ENCODE measurements around the gene LORICRIN.

LORICRIN gene

DNA sequence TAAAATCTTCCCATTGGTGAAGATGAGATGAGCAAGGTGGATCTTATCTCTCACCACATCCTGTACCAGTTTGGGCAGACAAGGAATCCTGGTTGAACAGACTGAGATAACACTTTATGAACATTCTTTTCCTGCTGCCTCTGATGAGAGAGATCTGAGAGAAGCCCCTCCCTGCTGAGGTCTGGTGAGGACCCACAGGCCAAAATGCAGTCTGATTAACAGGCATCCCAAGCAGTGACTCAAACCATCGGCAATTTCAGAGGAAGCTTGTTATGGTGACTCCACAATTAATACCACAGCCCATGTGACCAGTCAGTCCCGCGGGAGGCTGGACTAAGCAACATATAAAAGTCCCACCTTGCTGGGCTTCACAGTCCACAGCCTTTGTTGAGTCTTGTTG, 42.3 kb upstream of the LORICRIN start, which contains the start of gene PRR9:
Gene PRR9, plus strand, starts transcription at position 373 of the 400 bp plus-strand sequence. CDS start 561 bp downstream, outside the sequence.
- TF ChIP-seq EGR1 (IDR thresholded peaks at IDR 0.05) (no peak), ZBTB7A (IDR thresholded peaks at IDR 0.05; ENCODE audit: low read depth) (no peak)

GRCh38 chr1:153217744-153218416, 41.6 kb upstream of the LORICRIN start:
- TF ChIP-seq, protein P1, sequence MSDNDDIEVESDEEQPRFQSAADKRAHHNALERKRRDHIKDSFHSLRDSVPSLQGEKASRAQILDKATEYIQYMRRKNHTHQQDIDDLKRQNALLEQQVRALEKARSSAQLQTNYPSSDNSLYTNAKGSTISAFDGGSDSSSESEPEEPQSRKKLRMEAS (IDR thresholded peaks at IDR 0.05): no peak
- TF ChIP-seq TCF12 (IDR thresholded peaks at IDR 0.05; ENCODE audit: low read depth): no peak
- no peak for TF ChIP-seq YY1 (IDR thresholded peaks at IDR 0.05; ENCODE audit: low read depth)
- TF ChIP-seq NFIC (IDR thresholded peaks at IDR 0.05): no peak
- TF ChIP-seq CREB1 (IDR thresholded peaks at IDR 0.05; ENCODE audit: low read depth): no peak
- TF ChIP-seq RAD21 (IDR thresholded peaks at IDR 0.05; ENCODE audit: low read depth): no peak
- TF ChIP-seq, protein P2, sequence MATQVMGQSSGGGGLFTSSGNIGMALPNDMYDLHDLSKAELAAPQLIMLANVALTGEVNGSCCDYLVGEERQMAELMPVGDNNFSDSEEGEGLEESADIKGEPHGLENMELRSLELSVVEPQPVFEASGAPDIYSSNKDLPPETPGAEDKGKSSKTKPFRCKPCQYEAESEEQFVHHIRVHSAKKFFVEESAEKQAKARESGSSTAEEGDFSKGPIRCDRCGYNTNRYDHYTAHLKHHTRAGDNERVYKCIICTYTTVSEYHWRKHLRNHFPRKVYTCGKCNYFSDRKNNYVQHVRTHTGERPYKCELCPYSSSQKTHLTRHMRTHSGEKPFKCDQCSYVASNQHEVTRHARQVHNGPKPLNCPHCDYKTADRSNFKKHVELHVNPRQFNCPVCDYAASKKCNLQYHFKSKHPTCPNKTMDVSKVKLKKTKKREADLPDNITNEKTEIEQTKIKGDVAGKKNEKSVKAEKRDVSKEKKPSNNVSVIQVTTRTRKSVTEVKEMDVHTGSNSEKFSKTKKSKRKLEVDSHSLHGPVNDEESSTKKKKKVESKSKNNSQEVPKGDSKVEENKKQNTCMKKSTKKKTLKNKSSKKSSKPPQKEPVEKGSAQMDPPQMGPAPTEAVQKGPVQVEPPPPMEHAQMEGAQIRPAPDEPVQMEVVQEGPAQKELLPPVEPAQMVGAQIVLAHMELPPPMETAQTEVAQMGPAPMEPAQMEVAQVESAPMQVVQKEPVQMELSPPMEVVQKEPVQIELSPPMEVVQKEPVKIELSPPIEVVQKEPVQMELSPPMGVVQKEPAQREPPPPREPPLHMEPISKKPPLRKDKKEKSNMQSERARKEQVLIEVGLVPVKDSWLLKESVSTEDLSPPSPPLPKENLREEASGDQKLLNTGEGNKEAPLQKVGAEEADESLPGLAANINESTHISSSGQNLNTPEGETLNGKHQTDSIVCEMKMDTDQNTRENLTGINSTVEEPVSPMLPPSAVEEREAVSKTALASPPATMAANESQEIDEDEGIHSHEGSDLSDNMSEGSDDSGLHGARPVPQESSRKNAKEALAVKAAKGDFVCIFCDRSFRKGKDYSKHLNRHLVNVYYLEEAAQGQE (IDR thresholded peaks at IDR 0.05; ENCODE audit: low read depth): no peak
- TF ChIP-seq TEAD4 (IDR thresholded peaks at IDR 0.05): no peak
- no peak for TF ChIP-seq CEBPB (IDR thresholded peaks at IDR 0.05)
- TF ChIP-seq EGR1 (IDR thresholded peaks at IDR 0.05): no peak
- no peak for TF ChIP-seq FOXM1 (IDR thresholded peaks at IDR 0.05; ENCODE audit: borderline replicate concordance, low read depth)

DNA sequence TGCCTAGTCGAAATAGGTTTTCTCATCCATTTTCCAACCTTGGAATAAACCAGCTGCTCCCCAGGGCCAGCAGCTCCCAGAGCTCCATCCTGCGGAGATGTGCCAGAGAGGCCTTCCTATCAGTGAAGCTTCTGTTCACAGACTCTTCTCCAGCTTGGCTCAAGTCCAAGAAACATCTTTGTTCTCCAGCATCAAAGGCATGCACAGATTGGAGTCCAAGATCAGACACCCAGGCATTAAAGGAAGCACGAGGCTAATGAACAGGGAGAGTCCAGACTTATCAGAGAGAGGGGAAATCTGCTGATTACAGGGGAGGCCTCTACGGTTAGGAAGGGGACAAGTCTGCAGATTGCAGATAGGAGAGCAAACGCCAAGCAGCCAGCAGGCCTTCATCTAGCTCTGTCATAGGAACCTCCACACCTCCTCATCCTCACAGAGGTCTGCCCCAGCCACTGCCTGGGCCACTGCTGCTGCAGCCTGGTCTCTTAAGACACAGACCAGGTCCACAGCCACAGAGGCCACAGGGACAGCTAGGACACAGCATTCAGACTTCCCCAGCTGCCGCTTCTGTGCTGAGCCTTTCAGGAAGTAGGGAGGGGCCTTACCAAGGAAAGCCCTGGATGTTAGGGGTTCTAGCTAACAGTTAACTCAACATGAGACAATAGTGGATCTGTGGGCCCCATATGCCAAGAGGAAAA, 38.7 kb upstream of the LORICRIN start:
- TF ChIP-seq, protein P2 (IDR thresholded peaks at IDR 0.05; ENCODE audit: low read depth): no peak
- no peak for TF ChIP-seq CREB1 (IDR thresholded peaks at IDR 0.05; ENCODE audit: low read depth)
- TF ChIP-seq, protein P1 (IDR thresholded peaks at IDR 0.05): no peak
- no peak for TF ChIP-seq RAD21 (IDR thresholded peaks at IDR 0.05; ENCODE audit: low read depth)
- no peak for TF ChIP-seq EP300 (IDR thresholded peaks at IDR 0.05; ENCODE audit: borderline replicate concordance)
- TF ChIP-seq FOXM1 (IDR thresholded peaks at IDR 0.05; ENCODE audit: borderline replicate concordance, low read depth): no peak
- no peak for TF ChIP-seq CEBPB (IDR thresholded peaks at IDR 0.05)
- TF ChIP-seq USF1 (IDR thresholded peaks at IDR 0.05): no peak
- no peak for TF ChIP-seq EGR1 (IDR thresholded peaks at IDR 0.05)
- TF ChIP-seq TCF12 (IDR thresholded peaks at IDR 0.05; ENCODE audit: low read depth): no peak
- TF ChIP-seq ZBTB7A (IDR thresholded peaks at IDR 0.05; ENCODE audit: low read depth): no peak
- no peak for TF ChIP-seq TAF1 (IDR thresholded peaks at IDR 0.05; ENCODE audit: low read depth)
- no peak for TF ChIP-seq YY1 (IDR thresholded peaks at IDR 0.05; ENCODE audit: low read depth)
- no peak for TF ChIP-seq NFIC (IDR thresholded peaks at IDR 0.05)
- TF ChIP-seq TEAD4 (IDR thresholded peaks at IDR 0.05): no peak

- peak; percentile 67 for TF ChIP-seq RAD21 (IDR thresholded peaks at IDR 0.05; ENCODE audit: low read depth)
These were observed 36.2 kb upstream of the LORICRIN start for GRCh38 chr1:153223040-153223891.

DNA sequence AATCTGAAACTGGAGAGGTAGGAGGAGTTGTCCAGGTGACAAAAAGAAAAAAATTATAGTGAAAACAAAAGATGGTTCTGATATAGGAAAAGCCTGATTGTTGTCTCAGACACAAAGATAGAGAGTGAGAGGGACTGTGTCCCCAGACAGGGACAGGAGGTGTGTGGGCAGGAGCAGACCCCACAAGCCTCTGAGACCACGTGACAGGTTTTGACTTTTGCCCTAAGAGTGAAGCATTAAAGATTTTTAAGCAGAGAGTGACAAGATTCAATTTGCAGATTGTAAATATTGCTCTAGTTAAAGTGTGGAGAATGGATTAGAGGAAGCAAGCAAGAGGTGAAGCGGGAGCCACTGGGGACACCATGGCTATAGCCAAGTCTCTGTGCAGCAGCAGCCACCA, 31.7 kb upstream of the LORICRIN start:
- TF ChIP-seq TCF12 (IDR thresholded peaks at IDR 0.05; ENCODE audit: low read depth) (no peak), YY1 (IDR thresholded peaks at IDR 0.05; ENCODE audit: low read depth) (no peak), ZBTB7A (IDR thresholded peaks at IDR 0.05; ENCODE audit: low read depth) (no peak), EGR1 (IDR thresholded peaks at IDR 0.05) (no peak), CREB1 (IDR thresholded peaks at IDR 0.05; ENCODE audit: low read depth) (no peak), RAD21 (IDR thresholded peaks at IDR 0.05; ENCODE audit: low read depth) (no peak), NFIC (IDR thresholded peaks at IDR 0.05) (no peak), CEBPB (IDR thresholded peaks at IDR 0.05) (no peak), TEAD4 (IDR thresholded peaks at IDR 0.05) (no peak), EP300 (IDR thresholded peaks at IDR 0.05; ENCODE audit: borderline replicate concordance) (no peak), USF1 (IDR thresholded peaks at IDR 0.05) (no peak), FOXM1 (IDR thresholded peaks at IDR 0.05; ENCODE audit: borderline replicate concordance, low read depth) (no peak), TAF1 (IDR thresholded peaks at IDR 0.05; ENCODE audit: low read depth) (no peak)
- TF ChIP-seq, protein P2 (IDR thresholded peaks at IDR 0.05; ENCODE audit: low read depth): no peak
- TF ChIP-seq, protein P1 (IDR thresholded peaks at IDR 0.05): no peak

All from Ishikawa (cell line).